HG03280 (cell line): ENCODE measurements around the gene CAPN9.

Source experiments
- ATAC-seq: cut with Tn5 transposase; IDR thresholded peaks from one replicate; pipeline ENCODE4 v1.9.1; 2021; ENCODE audit warnings: mild to moderate bottlenecking, moderate library complexity; ENCODE audit not compliant: unreplicated experiment

Gene CAPN9

DNA sequence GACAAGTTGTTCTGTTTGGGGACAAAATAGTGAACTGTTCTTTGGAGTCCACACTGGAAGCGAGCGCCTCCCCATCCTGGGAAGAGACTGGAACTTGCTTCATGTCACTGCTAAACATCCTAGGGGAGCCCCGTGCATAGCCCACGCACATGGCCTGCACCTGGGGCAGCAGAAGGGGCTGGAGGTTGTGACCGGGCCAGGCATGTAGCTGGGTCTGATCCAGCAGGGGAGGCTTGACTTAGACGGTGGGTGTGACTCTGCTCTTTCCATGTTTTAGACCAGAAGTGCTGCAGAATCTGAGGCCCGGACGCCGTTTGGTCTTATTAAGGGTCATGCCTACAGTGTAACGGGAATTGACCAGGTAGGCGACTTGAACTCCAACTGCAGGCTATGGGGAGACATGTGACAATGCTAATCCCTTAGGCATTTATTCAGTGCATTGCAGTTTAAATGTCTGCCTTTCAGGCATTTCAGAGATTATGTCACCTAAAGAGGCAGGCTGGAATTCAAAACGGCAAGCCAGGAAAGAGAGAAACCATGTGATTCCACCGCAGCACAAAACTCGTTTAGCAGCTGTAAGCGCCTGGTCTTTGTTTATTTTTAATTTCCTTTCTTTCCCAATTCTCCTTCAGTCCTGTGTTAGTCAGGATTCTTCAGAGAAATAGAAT lies 21.8 kb downstream of the CAPN9 start:
- ATAC-seq, result no peak

DNA sequence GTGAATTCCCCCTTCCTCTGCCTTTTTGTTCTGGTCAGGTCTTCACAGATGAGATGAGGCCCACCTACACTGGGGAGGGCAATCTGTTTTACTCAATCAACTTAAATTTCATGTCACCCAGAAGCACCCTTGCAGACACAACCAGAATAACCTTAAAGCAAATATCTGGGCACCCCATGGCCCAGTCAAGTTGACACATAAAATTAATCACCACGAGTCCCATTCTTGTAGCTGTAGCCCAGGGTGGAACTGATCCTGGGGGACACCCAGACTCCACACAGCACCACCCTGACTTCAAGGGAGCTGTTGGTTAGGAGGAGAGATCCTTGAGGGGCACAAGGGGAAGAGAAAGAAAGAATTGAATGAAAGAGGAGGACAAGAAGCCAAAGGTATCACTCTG lies 23.1 kb downstream of the CAPN9 start:
- no peak for ATAC-seq

DNA sequence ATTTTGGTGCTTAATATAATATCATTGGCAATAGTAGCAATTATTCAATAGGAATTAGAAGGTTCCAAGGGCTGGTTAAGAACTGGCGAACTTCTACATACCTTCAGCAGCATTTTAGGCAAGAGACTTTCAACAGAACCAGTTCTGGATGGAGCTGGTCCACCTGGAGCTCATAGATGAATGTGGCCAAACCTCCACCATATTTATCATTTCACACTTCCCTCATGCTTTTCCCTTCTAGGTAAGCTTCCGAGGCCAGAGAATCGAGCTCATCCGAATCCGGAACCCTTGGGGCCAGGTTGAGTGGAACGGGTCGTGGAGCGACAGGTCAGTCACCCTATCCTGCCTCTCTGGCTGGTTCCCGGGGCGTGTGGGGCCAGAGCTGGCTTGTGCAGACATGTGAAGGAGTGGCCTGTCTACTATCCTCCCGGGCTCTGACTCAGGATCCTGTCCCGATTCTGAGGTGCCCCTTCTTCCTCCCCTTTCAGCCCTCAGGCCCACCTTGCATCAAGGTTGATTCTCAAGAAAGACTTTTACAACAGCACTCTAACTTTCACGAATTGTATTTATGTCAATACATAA lies 24.7 kb downstream of the CAPN9 start:
- no peak for ATAC-seq

DNA sequence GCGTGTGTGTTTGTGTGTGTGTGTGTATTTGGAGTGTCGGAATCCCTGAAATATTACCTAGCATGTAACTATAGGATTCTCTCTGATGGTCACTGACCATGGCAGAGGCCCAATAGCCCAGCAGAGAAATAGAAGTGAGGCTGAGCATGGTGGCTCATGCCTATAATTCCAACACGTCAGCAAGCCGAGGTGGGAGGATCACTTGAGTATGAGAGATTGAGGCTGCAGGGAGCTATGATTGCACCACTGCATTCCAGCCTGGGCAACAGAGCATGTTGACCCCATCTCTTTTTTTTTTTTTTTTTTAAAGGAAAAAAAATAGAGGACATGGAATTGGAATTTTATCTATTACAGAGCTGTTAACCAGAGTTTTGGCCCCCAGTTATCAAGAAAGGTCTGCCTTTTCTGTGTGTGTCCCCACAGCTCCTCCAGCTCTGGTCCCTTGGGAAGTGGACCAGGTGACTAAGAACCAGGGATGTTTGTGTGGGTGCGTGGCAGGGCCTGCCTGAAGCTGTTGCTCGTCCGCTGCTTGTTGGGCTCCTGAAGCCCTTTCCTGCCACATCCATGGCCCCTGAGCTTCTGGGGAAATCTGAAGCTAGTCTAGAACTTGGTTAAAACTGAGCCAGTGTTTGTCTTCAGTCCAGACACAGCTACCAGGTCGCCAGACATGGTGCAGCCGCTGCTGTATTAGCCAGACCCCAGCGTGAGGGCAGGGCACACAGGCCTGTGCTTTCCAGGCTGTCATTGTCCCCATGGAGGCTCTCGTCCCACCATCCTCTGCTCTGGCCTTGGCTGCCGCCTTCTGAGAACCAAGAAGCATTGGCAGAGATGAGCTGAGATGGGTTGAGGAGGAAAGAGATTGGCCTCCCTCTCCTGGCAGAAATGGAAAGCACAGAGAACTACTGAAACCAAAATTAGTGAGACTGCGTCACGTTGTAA lies 25.5 kb downstream of the CAPN9 start:
- ATAC-seq, result no peak

DNA sequence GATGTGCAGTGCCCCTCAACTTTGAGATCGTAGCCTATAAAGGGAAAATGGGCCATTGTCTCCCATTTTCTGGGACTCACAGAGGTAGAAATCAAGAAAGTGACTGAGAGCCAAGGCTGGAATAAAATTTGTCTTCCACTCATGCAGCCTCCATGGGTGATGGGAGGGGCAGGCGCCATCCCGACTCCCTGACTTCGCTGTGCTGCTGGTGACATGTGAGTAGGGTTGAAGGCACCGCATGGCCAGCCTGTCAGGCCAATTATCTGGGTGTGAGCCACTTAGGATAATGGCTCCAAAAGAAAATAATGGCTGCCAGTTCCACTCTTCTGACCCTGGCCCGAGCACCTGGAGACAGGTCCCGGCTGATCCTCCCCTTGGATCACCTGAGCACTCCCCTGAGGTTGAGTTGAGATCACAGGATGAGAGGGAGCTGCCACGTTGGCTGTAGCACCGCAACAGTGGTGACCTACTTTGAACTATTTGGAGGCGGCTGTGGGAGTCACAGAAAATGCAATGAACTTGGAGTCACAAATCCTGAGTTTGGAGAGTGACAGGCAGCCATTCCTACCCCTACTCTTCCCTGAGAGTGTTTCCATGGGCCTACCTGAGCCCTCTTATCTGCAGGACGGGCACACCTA lies 26.3 kb downstream of the CAPN9 start:
- no peak for ATAC-seq

DNA sequence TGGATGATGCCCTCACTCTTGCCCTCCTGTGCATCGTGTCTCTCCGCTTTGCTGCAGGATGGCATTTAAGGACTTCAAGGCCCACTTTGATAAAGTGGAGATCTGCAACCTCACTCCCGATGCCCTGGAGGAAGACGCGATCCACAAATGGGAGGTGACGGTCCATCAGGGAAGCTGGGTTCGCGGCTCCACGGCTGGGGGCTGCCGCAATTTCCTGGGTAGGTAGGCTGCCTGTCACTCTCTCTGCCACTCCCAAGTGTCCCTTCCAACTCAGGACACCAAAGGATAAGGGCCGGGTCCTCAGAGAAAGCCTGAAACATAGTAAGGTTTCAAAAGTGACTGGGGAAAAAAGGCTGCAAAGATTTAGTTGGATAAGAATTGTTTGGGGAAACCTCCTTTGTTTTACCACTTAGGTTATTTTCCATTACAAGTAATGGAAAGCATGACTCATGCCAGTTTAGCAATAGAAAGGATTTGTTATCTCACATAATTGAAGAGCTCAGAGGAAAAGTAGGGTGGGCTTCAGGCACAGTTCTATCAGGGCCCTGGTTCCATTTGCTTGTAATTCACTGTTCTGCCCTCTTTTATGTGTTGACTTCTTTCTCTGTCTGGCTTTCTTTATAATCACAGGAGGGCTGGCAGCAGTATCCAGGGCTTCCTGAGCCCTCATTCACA lies 31.9 kb downstream of the CAPN9 start:
- ATAC-seq, result no peak

DNA sequence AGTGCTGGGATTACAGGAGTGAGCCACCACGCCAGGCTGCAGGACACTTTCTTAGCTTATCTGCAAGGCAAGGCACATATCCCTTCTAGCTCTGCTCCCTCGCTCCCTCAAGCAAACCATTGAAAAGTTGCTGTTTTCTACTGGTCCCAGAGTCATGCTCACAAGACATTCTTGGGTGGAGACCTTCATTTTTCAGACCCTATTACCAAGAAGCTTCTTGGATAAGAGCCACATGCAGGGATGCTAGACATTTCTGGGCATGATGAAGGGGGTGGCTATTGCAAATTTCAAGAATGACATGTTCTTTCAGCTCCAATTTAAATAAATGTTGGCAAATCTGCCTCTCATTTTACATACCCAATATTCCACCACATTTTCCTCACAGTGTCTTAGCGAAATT lies 33.9 kb downstream of the CAPN9 start:
- ATAC-seq, result no peak

DNA sequence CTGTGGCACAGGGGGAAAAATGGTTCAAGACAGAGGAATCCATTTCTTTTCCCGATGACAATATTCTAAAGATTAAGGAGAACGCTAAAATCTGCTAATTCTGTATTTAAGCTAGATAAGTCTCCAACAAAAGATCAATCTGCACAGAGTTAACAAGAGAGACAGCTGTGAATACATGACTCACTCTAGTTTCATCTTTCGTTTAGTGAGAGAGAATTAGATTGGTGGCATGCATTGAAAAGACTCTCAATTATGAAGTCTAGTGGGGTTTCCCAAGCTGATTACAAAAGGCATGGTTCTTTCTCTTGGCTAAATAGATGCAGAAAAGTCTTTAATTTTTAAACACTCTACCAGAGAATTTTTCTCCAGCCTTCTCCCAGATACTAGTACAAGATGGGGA lies 34.4 kb downstream of the CAPN9 start:
- ATAC-seq, result no peak

DNA sequence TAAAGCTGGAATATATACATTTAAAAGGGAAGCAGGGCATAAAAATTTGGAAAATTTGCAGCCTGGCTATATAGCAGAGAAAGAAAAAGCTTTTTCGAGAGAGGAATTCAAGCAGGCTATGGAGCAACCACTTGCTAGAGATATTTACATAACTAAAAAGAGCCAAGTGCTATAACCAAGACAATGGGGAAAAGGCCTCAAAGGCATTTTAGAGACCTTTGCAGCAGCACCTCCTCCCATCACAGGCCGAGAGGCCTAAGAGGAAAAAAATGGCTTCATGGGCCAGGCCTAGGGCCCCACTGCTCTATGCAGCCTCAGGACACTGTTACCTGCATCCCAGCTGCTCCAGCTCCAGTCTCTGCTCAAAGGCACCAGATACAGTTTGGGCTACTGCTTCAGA lies 37.0 kb downstream of the CAPN9 start:
- ATAC-seq, result no peak

DNA sequence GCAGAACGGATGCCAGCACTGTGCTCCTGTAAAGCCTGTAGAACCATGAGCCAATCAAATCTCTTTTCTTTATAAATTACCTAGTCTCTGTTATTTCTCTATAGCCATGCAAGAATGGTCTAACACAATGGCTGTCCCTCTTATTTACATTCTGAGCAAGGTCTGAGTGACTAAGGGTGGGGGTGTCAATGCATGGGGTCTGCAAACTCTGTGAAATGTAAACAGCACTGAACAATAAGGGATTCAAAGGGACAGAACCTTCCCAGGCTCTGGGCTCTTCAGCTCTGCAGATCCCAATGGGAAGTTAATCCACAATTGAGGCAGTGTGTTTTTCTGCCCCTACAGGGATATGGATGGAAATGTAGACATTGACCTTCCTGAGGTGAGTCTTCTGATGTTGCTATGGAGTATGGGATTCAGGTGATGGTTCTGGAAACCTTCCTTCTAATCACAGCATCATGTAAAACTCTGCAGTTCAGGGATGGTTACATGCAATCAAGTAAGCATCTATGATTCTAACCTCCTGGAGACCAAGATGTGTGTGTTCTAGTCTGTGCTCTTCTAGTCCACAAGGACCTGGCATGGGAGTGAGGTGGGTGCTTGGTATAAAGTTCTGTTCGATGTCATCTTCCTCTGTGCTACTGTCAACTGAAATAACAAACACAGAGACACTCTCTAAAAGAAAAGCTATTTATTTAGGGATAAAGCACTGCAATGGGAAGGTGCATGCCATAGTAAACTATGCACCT lies 38.6 kb downstream of the CAPN9 start:
- no peak for ATAC-seq

DNA sequence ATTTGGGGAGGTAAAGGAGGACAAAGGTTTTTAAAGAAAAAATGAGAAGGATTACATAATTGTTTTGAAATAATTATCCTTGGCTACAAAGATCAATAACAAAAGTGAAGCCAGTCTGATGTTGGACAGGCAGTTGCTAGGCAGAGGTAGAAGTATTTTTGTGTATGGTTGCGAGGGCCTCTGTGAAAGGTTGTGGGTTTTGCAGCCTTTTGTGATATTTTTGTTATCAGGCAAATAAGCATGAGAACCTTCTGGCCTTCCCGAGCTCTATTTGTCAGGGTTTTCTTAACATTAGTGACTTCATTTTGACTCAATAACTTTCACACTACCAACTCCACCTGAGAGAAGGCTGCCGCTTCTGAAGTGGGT lies 39.2 kb downstream of the CAPN9 start:
- no peak for ATAC-seq

DNA sequence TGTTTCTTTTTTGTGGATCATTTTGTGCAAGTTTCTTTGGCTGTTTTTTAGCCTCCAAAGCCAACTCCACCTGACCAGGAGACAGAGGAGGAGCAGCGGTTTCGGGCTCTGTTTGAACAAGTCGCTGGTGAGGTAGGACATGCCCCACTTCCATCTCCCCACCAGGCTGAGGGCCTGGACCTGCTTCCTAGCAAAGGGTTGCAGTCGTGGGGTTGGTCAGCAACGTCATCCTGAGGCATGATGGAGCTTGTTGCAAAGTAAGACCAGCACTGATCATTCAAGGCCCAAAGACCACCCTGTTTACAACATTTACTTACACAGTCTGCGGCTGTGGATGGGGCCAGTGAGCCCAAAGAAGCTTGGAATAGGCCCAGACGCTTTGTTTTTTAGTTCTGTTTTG lies 40.3 kb downstream of the CAPN9 start:
- no peak for ATAC-seq

DNA sequence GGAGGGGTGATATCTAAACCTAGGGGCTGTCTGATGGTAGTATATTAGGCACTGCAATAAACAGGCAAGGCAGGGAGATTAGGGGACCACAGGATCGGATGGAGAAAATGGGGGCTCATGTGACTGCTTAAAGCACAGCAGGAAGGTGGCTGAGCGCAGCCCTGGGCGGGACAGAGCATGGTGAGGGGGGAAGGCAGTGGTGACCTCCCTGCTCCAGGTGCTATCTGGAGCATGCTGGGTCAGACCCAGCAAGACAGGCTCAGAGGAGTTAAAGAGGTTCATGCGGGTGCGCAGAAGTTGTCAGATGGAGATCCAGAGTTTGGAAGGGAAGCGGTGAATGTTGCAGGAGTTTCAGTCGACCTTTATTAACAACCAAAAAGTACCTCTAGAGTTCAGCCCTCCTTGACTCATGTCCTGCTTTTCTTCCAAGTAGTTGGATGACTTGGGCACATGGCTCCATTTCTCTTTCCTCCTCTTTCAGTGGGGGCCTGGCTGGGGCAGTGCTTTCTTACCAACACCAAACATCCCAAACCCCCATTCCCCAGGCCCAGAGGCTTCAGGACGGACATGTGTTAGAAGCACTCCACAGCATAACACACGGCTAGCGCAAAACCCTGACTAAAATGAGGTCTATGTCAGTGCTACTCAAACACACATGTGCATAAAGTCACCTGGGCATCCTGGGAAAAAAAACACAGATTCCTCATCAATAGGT lies 41.5 kb downstream of the CAPN9 start:
- ATAC-seq, result no peak

DNA sequence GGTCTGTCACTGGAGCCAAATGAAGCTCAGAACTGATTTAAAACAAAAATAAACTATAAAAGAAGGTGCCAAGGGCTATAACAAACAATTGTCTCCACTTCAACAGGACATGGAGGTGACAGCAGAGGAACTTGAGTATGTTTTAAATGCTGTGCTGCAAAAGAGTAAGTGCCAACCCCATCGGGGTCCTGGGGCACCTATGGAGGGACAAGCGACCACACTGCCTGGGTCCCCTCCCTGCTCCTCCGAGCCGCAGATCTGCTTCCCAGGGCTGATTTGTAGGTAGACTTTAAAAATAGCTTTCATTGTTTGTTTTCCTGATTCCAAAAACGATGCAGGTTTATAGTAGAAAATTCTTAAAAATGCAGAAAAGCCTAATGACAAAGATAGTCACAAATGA lies 42.8 kb downstream of the CAPN9 start:
- no peak for ATAC-seq

DNA sequence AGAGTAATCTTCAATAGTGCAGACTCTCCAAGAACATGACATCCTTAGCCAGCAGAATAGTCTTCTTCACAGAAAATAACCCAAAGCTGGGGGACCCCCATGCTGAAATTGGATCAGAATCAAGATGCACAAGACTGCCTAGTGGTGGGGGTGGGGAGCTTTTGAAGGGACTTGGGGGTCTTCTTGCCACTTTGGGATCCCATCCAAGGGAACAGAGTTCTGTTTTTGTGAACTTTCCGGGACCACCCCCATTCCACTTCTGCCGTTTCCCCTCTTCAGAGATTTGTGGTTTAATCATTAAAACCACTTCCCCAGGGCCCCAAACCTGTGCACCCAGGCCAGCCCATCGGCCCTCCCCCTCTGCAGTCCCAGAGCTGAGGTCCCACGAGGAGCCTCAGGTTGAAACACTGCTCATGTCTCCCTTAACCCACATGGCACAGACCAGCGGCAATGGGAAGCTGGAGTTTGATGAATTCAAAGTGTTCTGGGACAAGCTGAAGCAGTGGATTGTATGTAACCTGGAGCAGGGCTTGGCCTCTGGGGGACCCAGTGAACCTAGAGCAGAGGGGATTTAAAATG lies 44.9 kb downstream of the CAPN9 start:
- no peak for ATAC-seq

DNA sequence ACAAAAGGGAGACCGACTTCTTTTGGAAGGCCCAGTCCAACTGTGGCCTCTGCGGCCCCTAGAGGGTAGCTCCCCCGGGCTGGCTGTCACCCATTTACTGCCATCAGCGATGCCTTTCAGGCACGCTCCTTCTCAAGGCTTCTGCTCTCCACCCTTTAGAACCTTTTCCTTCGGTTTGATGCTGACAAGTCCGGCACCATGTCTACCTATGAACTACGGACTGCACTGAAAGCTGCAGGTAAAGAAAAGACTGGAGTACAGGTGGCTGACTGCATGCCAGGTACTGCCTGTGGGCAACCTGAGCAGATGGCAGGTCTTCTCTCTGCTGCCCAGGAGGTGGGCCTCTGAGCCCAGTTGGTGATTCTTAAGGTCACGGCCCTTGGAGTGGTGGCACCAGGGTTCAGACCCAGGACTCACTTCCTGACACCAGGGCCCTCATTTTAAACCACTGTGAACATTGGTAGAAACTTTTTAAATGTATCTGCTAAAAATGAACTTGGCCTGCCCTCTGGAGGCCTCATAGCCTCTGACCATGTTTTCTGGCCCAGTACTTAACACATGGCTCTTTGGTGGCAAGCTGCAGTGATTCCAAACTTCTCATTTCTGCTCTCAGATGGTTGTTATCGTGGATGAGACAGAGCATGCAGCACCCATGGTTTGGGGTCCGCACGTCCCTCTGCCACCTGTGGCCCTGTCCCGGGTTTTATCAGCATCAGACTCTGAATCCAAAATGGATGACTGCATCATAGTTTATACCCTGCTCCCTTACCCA lies 45.7 kb downstream of the CAPN9 start:
- ATAC-seq, result no peak

DNA sequence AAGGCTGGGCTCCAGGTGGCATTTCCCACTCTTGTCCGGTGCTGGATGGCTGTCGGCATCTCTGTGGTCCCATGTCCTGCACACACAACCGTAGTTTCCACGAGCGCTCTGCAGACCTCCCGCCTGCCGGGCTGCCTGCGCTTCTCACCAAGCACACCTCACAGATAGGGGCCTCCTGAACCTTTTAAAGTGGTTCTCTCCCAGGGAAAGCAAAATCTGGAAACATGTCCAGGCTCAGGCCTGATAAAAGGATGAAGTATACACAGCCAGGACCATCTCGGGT lies 46.2 kb downstream of the CAPN9 start:
- no peak for ATAC-seq

DNA sequence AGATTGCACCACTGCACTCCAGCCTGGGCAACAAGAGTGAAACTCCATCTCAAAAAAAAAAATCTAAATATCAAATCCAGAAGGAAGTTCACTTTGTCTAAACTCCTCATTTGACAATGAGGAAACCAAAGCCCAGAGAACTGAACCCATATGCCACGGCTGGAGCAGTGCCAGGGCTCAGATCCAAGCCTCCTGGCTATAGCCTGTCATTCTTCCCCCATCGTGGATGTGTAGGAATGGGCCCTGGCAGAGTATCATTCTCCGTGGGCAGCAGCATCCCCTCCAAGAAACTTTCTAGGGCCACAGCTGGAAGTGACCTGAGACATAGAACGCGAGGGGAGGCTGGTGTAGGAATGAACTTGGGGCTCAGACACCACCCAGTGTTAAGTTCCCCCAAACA lies 47.2 kb downstream of the CAPN9 start:
- no peak for ATAC-seq
